ENCODE results near the gene GLIS1.

The GLIS1 gene

GRCh38 chr1:53579221-53580008 is 159.5 kb downstream of the GLIS1 start:
- no peak for DNase-seq (ENCODE audit: low spot score)

- no peak for DNase-seq (ENCODE audit: low spot score)
Observed at GRCh38 chr1:53578358-53578757, 160.6 kb downstream of the GLIS1 start.

GRCh38 chr1:53577761-53578100 is 161.2 kb downstream of the GLIS1 start:
- no peak for DNase-seq (ENCODE audit: low spot score)

- DNase-seq (ENCODE audit: low spot score) = no peak
Observed at GRCh38 chr1:53576866-53577760, 161.9 kb downstream of the GLIS1 start.

GRCh38 chr1:53576381-53576801 is 162.6 kb downstream of the GLIS1 start:
- no peak for DNase-seq (ENCODE audit: low spot score)

- DNase-seq (ENCODE audit: low spot score) = no peak
Observed at GRCh38 chr1:53575955-53576320, 163.0 kb downstream of the GLIS1 start.

- no peak for DNase-seq (ENCODE audit: low spot score)
Observed at GRCh38 chr1:53575141-53575954, 163.6 kb downstream of the GLIS1 start.

GRCh38 chr1:53574621-53575020 is 164.3 kb downstream of the GLIS1 start:
- no peak for DNase-seq (ENCODE audit: low spot score)

GRCh38 chr1:53573931-53574330 is 165.0 kb downstream of the GLIS1 start:
- no peak for DNase-seq (ENCODE audit: low spot score)

GRCh38 chr1:53573522-53573921 is 165.4 kb downstream of the GLIS1 start:
- DNase-seq (ENCODE audit: low spot score) = no peak

GRCh38 chr1:53572815-53573173 is 166.2 kb downstream of the GLIS1 start:
- DNase-seq (ENCODE audit: low spot score) = no peak

GRCh38 chr1:53572065-53572814 is 166.7 kb downstream of the GLIS1 start:
- DNase-seq (ENCODE audit: low spot score) = peak; percentile 43

GRCh38 chr1:53568540-53568939 is 170.4 kb downstream of the GLIS1 start:
- no peak for DNase-seq (ENCODE audit: low spot score)

GRCh38 chr1:53567851-53568250 is 171.1 kb downstream of the GLIS1 start:
- DNase-seq (ENCODE audit: low spot score) = no peak

- DNase-seq (ENCODE audit: low spot score) = no peak
Observed at GRCh38 chr1:53567450-53567849, 171.5 kb downstream of the GLIS1 start.

- no peak for DNase-seq (ENCODE audit: low spot score)
Observed at GRCh38 chr1:53563611-53564010, 175.4 kb downstream of the GLIS1 start.

GRCh38 chr1:53562981-53563379 is 176.0 kb downstream of the GLIS1 start:
- DNase-seq (ENCODE audit: low spot score) = no peak

- no peak for DNase-seq (ENCODE audit: low spot score)
Observed at GRCh38 chr1:53562291-53562980, 176.5 kb downstream of the GLIS1 start.

- no peak for DNase-seq (ENCODE audit: low spot score)
Observed at GRCh38 chr1:53561503-53562105, 177.4 kb downstream of the GLIS1 start.

GRCh38 chr1:53560581-53561502 is 178.1 kb downstream of the GLIS1 start:
- DNase-seq (ENCODE audit: low spot score) = no peak
